ENCODE measurements around the gene SLC23A2.

Gene SLC23A2

DNA sequence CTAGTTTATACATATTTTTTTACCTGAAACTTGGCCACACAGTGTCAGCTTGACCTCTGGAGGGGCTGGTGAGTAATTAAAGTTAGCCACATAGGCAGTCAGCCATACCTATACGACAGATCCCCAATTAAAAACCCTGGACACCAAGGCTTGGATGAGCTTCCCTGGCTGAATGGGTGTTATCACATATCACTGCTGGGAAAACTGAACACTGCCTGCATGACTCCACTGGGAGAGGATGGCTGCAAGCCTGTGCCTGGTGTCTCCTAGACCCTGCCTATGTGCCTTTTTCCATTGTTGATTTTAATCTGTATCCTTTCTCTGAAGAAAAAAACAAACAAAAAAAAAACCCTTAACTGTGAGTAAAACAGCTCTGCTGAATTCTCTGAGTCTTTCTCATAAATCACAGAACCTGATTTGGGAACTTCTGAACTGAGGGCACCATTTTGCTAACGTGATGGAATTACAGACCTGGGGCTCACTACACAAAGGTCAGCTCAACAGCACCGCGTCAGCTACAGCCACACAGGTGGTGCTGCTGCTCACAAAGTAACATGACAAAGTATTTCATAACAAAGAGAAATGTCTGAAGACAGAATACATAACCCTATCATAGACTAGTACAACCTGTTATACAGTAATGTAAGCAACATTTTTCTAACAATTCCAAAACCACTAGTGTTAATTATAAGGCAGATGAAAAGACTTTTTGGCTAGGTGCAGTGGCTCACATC is 97.0 kb downstream of the SLC23A2 start:
- no peak for DNase-seq (ENCODE audit: extremely low read depth, low read depth)
- TF ChIP-seq, protein P1, sequence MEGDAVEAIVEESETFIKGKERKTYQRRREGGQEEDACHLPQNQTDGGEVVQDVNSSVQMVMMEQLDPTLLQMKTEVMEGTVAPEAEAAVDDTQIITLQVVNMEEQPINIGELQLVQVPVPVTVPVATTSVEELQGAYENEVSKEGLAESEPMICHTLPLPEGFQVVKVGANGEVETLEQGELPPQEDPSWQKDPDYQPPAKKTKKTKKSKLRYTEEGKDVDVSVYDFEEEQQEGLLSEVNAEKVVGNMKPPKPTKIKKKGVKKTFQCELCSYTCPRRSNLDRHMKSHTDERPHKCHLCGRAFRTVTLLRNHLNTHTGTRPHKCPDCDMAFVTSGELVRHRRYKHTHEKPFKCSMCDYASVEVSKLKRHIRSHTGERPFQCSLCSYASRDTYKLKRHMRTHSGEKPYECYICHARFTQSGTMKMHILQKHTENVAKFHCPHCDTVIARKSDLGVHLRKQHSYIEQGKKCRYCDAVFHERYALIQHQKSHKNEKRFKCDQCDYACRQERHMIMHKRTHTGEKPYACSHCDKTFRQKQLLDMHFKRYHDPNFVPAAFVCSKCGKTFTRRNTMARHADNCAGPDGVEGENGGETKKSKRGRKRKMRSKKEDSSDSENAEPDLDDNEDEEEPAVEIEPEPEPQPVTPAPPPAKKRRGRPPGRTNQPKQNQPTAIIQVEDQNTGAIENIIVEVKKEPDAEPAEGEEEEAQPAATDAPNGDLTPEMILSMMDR (IDR thresholded peaks at IDR 0.05; ENCODE audit: low read depth, low read length, missing control alignments), result no peak
- no peak overlapping the region for H3K4me3 ChIP-seq (replicated peaks; ENCODE audit: low read depth, low read length)

DNA sequence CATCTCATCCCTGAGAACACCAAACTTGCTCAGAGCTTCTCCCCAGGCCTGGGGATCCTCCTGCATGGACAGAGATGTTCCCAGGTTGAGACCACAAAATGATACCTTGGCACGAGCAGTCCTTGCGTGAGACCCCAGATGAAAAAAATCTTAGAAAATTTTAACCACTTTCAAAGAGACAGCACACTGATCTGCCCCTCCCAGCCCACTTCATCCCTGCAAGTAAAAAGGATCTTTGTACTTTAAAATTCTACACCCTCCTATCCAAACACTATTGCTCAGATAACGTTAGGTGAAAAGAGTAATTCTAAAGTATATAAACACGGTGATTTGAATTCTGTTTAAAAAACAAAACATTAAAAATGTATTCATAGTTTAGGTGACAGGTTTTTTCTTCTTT is 98.5 kb downstream of the SLC23A2 start:
- TF ChIP-seq, protein P1 (IDR thresholded peaks at IDR 0.05; ENCODE audit: low read depth, low read length, missing control alignments), result no peak
- DNase-seq (ENCODE audit: extremely low read depth, low read depth), result no peak
- no peak overlapping the region for H3K4me3 ChIP-seq (replicated peaks; ENCODE audit: low read depth, low read length)

DNA sequence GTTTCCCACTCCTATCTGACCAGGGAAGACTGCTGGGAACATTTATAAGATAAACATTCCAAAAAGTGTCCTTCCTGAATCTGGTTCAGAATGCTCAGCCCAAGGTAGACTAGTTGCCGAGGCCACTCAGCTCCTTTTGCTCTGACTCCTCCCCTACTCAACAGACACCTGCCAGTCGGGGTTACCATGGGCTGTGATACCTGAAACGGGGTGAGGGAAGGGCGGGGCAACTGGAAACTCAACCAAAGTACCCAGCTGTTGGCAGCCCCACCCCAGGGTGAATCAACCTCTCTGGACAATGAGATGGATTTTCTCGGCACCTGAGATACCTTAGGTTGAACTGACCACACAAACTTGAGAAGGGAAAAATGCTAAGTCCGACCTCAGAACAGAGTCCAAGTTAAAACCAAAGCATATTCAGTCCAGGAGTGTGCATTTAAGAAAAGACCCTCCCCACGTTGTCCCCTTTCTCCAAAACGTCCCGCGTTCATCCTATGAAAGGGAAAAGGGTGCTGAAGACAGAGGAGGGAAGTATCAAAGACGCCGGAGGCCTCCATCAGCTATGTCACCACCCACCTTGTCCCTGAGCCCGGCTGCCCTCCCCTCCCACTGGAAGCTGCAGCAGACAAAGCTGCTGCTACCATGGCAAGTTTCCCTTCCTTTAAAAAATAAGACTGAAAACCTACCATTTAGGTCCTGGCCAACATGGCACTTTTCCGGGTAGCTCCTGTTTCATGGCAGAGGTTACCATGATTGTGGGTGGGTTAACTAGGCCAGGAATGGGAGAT is 100.1 kb downstream of the SLC23A2 start:
- TF ChIP-seq, protein P1 (IDR thresholded peaks at IDR 0.05; ENCODE audit: low read depth, low read length, missing control alignments), result no peak
- no peak for DNase-seq (ENCODE audit: extremely low read depth, low read depth)
- no peak overlapping the region for H3K4me3 ChIP-seq (replicated peaks; ENCODE audit: low read depth, low read length)

DNA sequence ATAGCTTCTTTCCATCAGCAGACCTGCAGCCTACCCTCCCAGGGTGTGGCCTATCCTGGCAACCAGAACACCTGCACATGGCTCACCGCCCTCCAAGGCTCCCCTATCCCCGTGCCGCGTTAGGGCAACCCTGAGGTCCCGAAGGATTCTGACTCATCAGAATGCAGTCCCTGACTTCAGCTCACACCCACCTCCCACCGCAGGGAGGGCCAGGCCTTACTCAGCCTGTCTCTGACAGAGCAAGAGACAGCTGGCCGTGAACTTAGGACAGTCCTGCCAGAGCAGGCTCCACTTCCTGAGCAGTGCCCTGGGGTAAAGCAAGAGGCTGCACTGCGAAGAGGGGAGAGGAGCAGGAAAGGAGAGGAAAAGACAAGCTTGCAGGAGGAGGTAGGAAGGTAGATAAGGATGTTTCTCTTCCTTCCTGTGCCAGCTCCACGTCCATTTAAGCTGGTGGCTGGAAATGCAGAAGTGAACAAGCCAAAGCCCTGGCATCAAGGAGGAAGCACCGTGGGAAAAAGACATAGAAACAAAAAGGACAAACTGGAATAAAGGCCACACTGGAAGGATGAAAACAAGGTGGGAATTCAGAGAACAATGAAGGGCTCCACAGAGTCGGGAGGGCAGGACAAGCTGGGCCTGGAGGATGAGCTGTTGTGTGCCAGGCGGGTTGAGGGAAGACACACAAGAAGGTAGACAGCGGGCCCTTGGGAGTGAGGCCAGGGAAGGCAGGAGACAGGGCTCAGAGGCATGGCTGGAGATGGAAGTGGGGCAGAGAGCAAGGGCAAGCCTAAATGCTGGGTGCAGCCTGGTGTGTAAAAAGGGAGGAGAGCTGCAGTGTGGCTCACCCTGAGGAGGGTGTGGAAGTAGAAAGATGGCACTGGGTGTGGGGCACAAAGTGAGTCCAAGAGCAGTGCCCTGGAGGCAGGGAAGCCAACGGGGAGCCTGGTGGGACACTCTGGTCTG is 102.7 kb downstream of the SLC23A2 start:
- peak; percentile 21 for DNase-seq (ENCODE audit: extremely low read depth, low read depth)
- TF ChIP-seq, protein P1 (IDR thresholded peaks at IDR 0.05; ENCODE audit: low read depth, low read length, missing control alignments), result no peak
- H3K4me3 ChIP-seq (replicated peaks; ENCODE audit: low read depth, low read length), result no peak overlapping the region

DNA sequence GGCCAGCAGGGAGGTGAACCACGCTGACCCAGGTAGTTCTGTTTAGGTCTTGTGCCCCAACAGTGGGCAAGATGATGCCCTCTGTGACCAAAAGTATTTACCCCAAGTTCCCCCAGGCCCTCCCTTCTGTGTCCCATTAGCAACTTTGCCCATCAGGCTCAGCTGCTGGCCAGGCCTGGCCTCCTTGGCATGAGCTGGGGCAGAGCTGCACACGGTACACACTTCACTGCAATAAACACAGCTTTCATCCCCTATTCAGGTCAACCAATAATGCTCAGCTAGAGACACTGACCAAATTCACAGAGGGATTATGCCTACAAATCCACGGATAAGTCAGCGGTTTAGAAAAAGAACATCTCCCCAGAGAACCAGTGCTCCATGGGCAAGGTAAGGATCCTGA is 103.7 kb downstream of the SLC23A2 start:
- TF ChIP-seq, protein P1 (IDR thresholded peaks at IDR 0.05; ENCODE audit: low read depth, low read length, missing control alignments), result no peak
- DNase-seq (ENCODE audit: extremely low read depth, low read depth), result no peak
- no peak overlapping the region for H3K4me3 ChIP-seq (replicated peaks; ENCODE audit: low read depth, low read length)

DNA sequence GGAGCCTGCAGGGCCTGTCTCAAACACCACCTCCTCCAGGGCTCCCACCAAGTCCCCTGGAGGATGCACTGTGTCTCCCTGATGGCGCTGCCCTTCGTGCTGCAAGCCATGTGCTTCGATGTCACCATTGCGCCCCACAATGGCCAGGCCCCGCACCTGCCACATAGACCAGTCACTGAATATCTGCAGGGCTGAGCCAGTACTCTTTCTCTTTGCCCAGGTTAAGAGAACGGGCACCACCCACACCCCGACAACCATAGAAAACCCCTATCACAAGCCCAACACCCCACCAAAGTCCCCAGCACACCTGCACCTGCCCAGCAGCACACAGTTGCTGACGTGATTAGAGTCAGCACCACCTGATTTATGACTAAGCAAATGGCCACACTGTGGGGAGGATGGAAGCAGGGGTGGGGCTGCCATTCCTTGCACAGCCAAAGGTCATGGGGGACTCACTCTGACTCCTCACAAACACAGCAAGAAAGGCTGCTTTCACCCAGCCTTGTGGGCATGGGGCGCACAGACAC is 104.3 kb downstream of the SLC23A2 start:
- TF ChIP-seq, protein P1 (IDR thresholded peaks at IDR 0.05; ENCODE audit: low read depth, low read length, missing control alignments), result no peak
- no peak overlapping the region for H3K4me3 ChIP-seq (replicated peaks; ENCODE audit: low read depth, low read length)
- DNase-seq (ENCODE audit: extremely low read depth, low read depth), result no peak
